Measurements from ENCODE around the gene CYTH2.

CYTH2 gene, protein sequence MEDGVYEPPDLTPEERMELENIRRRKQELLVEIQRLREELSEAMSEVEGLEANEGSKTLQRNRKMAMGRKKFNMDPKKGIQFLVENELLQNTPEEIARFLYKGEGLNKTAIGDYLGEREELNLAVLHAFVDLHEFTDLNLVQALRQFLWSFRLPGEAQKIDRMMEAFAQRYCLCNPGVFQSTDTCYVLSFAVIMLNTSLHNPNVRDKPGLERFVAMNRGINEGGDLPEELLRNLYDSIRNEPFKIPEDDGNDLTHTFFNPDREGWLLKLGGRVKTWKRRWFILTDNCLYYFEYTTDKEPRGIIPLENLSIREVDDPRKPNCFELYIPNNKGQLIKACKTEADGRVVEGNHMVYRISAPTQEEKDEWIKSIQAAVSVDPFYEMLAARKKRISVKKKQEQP

DNA sequence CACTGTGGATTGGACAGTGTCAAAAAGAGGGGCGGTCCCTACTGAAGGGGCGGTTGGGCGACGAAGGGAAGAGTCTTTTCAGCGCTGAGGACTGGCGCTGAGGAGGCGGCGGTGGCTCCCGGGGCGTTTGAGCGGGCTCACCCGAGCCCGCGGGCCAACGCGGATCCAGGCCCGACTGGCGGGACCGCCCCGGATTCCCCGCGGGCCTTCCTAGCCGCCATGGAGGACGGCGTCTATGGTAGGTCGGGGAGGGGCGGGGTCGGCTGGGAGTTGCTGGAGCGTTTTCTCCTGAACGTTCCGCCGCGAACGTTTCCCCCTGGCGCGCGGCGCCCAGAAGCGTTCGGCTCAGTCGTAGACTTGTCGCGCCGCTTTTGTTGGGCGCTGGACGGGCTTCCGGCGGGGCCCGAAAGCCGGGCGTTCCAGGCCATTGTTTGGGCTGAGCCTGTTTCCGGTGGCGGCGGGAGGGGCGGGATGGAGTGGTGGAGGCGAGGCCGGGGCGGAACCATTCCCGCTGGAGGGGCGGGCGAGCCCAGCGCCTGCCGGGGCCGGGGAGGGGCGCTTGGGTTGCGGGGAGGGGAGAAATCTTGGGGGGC is at the start of gene CYTH2:
Gene CYTH2, plus strand, starts transcription at position 81 of the 593 bp plus-strand sequence. Its CDS starts 139 bp downstream, at position 220.
- TF ChIP-seq, protein P1, sequence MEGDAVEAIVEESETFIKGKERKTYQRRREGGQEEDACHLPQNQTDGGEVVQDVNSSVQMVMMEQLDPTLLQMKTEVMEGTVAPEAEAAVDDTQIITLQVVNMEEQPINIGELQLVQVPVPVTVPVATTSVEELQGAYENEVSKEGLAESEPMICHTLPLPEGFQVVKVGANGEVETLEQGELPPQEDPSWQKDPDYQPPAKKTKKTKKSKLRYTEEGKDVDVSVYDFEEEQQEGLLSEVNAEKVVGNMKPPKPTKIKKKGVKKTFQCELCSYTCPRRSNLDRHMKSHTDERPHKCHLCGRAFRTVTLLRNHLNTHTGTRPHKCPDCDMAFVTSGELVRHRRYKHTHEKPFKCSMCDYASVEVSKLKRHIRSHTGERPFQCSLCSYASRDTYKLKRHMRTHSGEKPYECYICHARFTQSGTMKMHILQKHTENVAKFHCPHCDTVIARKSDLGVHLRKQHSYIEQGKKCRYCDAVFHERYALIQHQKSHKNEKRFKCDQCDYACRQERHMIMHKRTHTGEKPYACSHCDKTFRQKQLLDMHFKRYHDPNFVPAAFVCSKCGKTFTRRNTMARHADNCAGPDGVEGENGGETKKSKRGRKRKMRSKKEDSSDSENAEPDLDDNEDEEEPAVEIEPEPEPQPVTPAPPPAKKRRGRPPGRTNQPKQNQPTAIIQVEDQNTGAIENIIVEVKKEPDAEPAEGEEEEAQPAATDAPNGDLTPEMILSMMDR (conservative IDR thresholded peaks at IDR 0.05; ENCODE audit: low read depth, low read length): no peak
- DNase-seq (ENCODE audit: low read depth): no peak
- H3K4me3 ChIP-seq (ENCODE audit: low read length): peak within 1 kb of the TSS; percentile 89

DNA sequence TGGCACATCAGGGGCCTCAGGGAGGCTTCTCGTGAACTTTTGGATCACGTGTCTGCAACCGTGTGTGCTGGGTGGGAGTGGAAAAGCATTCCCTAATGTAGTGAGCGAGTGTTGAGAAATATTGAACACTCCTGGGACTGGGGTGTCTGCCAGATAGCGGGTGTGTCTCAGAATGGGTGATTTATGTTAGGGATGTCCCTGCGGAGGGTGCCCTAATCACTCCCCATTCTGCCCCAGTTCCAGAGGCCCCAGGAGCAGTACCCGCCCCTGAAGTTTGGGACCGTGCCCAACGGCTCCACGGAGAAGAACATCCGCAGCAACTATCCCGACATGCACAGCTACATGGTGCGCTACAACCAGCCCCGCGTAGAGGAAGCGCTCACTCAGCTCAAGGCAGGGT is 47.6 kb upstream of the CYTH2 start:
- TF ChIP-seq, protein P1 (conservative IDR thresholded peaks at IDR 0.05; ENCODE audit: low read depth, low read length): no peak

DNA sequence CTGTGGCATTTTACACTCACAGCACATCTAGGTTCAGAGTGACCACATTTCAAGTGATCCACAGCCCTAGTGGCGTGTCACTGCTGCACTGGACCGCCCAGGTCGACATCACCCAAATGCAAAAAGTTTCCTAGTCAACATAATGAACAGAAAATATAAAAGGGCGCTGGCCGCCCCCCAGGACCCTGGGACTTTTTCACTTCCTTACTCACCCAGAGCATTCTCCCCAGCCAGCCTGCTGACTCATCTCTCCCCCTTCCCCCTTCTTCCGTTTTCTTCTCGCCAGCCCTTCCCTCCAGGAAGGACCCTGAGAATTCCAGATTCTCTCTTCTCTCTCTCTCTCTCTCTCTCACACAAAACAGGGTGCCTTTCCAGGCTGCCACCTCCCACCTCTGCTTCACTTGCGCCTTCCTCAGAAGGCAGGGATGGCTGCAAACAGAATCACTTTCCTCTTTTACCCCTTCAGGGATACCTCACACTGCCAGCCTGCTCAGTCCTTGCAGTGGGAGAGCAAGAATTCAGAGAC is 44.4 kb upstream of the CYTH2 start:
- H3K4me3 ChIP-seq (ENCODE audit: low read length): no peak overlapping the region
- DNase-seq (ENCODE audit: low read depth): no peak
- TF ChIP-seq, protein P1 (conservative IDR thresholded peaks at IDR 0.05; ENCODE audit: low read depth, low read length): no peak

More for the DNA sequence above, 47.6 kb upstream of the CYTH2 start:
- no peak for DNase-seq (ENCODE audit: low read depth)
- no peak overlapping the region for H3K4me3 ChIP-seq (ENCODE audit: low read length)

DNA sequence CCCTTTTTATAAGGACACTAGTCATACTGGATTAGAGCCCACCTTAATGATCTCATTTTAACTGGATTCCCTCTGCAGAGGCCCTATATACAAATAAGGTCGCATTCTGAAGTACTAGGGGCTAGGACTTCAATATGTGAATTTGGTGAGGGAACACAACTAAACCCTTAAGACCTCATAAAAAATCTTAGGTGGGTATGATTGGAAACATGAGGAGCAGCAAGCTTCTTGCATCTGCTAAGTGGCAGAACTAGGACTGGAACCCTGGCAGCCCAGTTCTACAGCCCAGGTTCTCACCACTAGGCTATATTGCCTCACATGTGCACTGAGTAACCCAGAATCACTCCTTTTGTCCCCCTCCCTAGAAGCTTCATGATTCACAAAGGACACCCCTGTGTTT is 40.5 kb upstream of the CYTH2 start:
- H3K4me3 ChIP-seq (ENCODE audit: low read length): no peak overlapping the region
- TF ChIP-seq, protein P1 (conservative IDR thresholded peaks at IDR 0.05; ENCODE audit: low read depth, low read length): no peak
- DNase-seq (ENCODE audit: low read depth): no peak

DNA sequence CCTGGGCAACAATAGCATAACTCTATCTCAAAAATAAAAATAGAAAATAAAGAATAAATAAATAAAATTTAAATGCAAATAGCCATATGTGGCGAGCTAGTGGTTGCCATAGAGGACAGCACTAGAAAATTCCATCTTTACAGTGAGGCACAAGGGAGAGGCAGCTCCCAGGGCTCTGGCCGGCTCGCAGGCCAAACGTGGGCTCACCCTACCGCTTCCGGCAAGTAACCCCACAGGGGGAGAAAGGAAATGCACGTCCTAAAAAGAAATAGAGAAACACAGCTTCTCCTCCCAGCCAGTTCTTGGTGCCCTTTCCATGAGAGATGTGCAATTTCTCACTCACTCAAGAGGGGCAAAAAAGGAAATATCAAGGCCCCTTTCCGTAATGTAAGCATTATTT is 35.8 kb upstream of the CYTH2 start:
- TF ChIP-seq, protein P1 (conservative IDR thresholded peaks at IDR 0.05; ENCODE audit: low read depth, low read length): no peak
- no peak for DNase-seq (ENCODE audit: low read depth)
- no peak overlapping the region for H3K4me3 ChIP-seq (ENCODE audit: low read length)

DNA sequence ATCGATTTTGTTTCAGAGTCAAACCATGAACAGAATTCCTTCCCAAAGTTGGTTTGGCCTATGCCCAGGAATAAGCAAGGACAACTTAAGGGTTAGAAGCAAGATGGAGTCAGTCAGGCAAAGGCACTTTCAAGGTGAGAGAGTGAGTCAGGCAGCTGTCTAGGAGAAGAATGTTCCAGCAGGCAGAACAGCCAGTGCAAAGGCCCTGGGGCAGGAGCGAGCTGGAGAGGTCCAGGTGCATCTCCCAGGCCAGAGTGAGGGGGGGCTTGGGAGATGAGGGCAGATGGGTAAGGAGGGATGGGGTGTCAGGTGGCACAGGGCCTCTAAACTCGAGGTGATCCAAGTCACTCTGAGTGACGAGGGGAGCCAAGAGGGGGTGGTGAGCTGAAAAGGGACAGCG is 32.6 kb upstream of the CYTH2 start:
- no peak overlapping the region for H3K4me3 ChIP-seq (ENCODE audit: low read length)
- TF ChIP-seq, protein P1 (conservative IDR thresholded peaks at IDR 0.05; ENCODE audit: low read depth, low read length): no peak
- DNase-seq (ENCODE audit: low read depth): no peak
